Esophagus (tissue), 2 donors: ENCODE data around the gene GP1BB. TPM values are rescaled to one million over a fixed set of nuclear protein-coding genes. Genes with fewer than 3 reads are reported as not detected.

Source experiments
- H3K27ac ChIP-seq, 2 donors: one replicate each; pipeline ENCODE4 v1.5.1; 2013; ENCODE audit warnings: low read depth in 2 of 2, mild to moderate bottlenecking in 2 of 2, inconsistent platforms in 1 of 2, low read length in 1 of 2, moderate library complexity in 1 of 2
- H3K27me3 ChIP-seq, 2 donors: one replicate each; pipeline ENCODE4 v1.6.1; 2013; ENCODE audit warnings: low read length in 2 of 2, control low read depth in 1 of 2, mild to moderate bottlenecking in 1 of 2; ENCODE audit not compliant: insufficient read depth in 2 of 2, control insufficient read depth in 1 of 2
- H3K36me3 ChIP-seq, 2 donors: one replicate each; pipeline ENCODE4 v1.6.1; 2013; ENCODE audit warnings: low read length in 1 of 2; ENCODE audit not compliant: control insufficient read depth in 2 of 2, insufficient read depth in 2 of 2
- H3K4me1 ChIP-seq, 2 donors: one replicate each; pipeline ENCODE4 v1.6.1; 2013; ENCODE audit warnings: low read length in 1 of 2; ENCODE audit not compliant: control insufficient read depth in 2 of 2, insufficient read depth in 2 of 2
- H3K4me3 ChIP-seq, 2 donors: one replicate each; pipeline ENCODE4 v1.5.1; 2013; ENCODE audit warnings: low read length in 2 of 2, mild to moderate bottlenecking in 2 of 2, low read depth in 1 of 2, moderate library complexity in 1 of 2
- H3K9me3 ChIP-seq, 2 donors: one replicate each; pipeline ENCODE4 v1.6.1; 2013; ENCODE audit warnings: mild to moderate bottlenecking in 2 of 2, low read depth in 1 of 2, low read length in 1 of 2, moderate library complexity in 1 of 2; ENCODE audit not compliant: control insufficient read depth in 2 of 2, insufficient read depth in 1 of 2
- WGBS, 2 donors: extraction: QIAGEN DNeasy Blood & Tissue Kit; methylation state at CpG; one replicate each; pipeline ENCODE4 v1.1.7; 2013; 5-methylcytosine and 5-hydroxymethylcytosine counted together
- polyA plus RNA-seq, 2 donors: library from polyadenylated mRNA; stranded (reverse); fragments of 200-250 nt; gene quantifications; one replicate each; pipeline ENCODE4 v1.2.3, GENCODE V29; 2013
- donor health status: healthy with polysubstance abuse.
- donor health status: Bipolar disorder and iron deficiency.

The GP1BB gene
- polyA plus RNA-seq, 2 donors, result 7.6 to 9.0 TPM

DNA sequence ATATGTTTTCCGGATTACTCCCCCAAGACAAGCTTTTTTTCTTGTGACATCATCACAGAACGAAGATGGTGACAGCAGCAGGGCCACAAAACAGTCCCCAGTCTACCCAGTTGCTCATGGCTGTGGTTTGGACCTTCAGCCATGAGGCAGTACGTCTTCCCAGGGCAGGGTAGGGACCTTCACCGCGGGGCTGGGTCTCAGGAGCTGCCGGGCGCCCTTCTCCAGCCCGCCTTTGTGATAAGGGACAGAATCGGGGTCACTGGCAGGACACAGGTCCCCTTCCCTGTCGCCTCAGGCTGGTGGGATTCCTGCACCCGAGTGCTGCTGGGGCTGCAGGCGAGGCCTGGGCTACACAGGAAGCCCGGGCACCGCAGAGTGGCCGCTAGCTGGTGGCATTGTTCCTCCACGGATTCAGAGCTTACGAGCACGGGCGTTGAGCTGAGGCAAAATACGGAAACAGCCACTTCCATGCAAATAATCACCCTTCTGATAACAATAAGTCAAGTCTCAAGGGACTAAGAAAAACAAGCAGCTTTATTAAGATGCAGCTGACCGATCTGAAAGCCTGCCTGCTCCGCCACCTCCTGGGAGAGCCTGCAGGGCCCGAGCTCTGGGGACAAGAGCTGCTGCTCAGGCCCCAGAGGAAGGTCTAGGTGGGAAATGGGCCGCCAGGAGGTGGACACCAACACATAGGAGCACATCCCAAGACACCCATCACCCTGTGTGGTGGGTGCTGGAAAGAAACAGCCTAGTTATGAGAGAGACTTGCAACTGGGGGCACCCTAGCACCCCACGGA is 49.5 kb downstream of the GP1BB start:
- no peak overlapping the region for H3K4me3 ChIP-seq
- WGBS, 2 donors, result 63 to 69% methylated on average over 25 of the region's 25 CpGs
- peaks cover 0 to 8% of the 10 kb centered on the region in 2 donors for H3K4me1 ChIP-seq
- H3K36me3 ChIP-seq, result no peaks in the 10 kb centered on the region
- no peaks in the 10 kb centered on the region for H3K9me3 ChIP-seq
- peaks cover 0 to 7% of the 10 kb centered on the region in 2 donors for H3K27me3 ChIP-seq
- H3K27ac ChIP-seq, result no peak overlapping the region

DNA sequence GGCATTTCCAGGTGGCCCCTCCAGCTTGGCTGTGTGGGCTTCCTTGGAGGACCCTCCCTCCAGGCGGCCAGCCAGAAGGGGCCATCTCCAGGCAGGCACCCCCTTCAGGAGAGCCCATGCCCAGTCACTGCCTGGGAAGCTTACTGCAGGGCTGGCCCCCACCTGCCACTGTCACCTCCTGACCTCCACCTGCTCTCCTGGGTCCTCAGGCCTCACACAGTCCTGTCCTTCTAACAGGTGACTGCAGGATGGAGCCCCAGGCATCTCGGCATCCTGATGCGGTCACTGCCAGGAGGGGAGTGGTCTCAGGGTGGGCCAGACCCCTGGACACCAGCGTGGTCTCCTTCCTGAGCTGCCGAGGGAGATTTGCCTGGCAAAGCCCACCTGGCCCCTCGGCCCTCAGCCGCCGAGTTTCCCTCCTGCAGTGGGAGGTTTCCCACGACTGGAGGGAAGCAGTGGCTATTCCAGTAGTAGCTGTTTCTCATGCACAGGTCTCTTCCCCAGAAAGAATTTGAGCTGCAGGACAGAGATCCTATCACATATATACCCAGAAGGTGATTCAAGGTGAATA is 50.2 kb downstream of the GP1BB start:
- Histone ChIP-seq H3K4me3 (no peak overlapping the region), H3K27me3 (peaks cover 0 to 7% of the 10 kb centered on the region in 2 donors), H3K9me3 (no peaks in the 10 kb centered on the region), H3K36me3 (no peaks in the 10 kb centered on the region), H3K27ac (no peak overlapping the region), H3K4me1 (peaks cover 0 to 3% of the 10 kb centered on the region in 2 donors)
- 76 to 84% methylated on average over 9 of the region's 9 CpGs for WGBS, 2 donors

Other genes with a start within 250 kb of the GP1BB start
- gene UFD1, start 244.3 kb upstream of the GP1BB start, polyA plus RNA-seq, result 10 to 100 TPM; 59.7 to 78.3 TPM
- 10 to 100 TPM in 1 of 2 donors, 1 to 10 TPM in 1; 9.6 to 12.1 TPM for gene CDC45, start 243.6 kb upstream of the GP1BB start, polyA plus RNA-seq
- gene CLDN5, start 199.1 kb upstream of the GP1BB start, polyA plus RNA-seq, result 10 to 100 TPM in 1 of 2 donors, 1 to 10 TPM in 1; 8.5 to 48.3 TPM
- 10 to 100 TPM; 40.8 to 51.8 TPM for gene SEPTIN5, start 9.0 kb upstream of the GP1BB start, polyA plus RNA-seq
- gene TBX1, start 37.2 kb downstream of the GP1BB start, polyA plus RNA-seq, result 1 to 10 TPM; 1.2 to 1.3 TPM
- gene GNB1L, start 131.3 kb downstream of the GP1BB start, polyA plus RNA-seq, result 1 to 10 TPM; 4.7 to 6.6 TPM
- 10 to 100 TPM in 1 of 2 donors, 1 to 10 TPM in 1; 8.1 to 13.8 TPM for gene RTL10, start 131.3 kb downstream of the GP1BB start, polyA plus RNA-seq
- 100 to 1,000 TPM; 178 to 218 TPM for gene COMT, start 218.2 kb downstream of the GP1BB start, polyA plus RNA-seq
- 10 to 100 TPM in 1 of 2 donors, 1 to 10 TPM in 1; 9.6 to 20.6 TPM for gene TXNRD2, start 218.3 kb downstream of the GP1BB start, polyA plus RNA-seq